K562 (cell line): ENCODE results near the gene MAB21L4. TPM values are rescaled to one million over a fixed set of nuclear protein-coding genes. Genes with fewer than 3 reads are reported as not detected.

Experiments
- ATAC-seq: fragments of 200-7000 bp; cut with Tn5 transposase; 3 replicates; pipeline ENCODE4 v1.9.1; 2020; ENCODE audit warnings: moderate library complexity
- BruUV-seq: library from RNA; stranded (reverse); fragments of 400-500 nt; replicated peaks from 2 replicates; lab custom pipeline; 2021; lab: Mats Ljungman, UMichigan
- CTCF ChIA-PET: fragments of 300-600 bp; formaldehyde crosslinking; extraction: SDS; loops from one replicate; lab custom pipeline; 2021; ENCODE audit warnings: low intra/inter-chr PET ratio; lab: Yijun Ruan, JAX
- POLR2A ChIA-PET: fragments of 300-600, 350-650 bp; sonication (Branson Sonifier 250); formaldehyde crosslinking; extraction: SDS; loops from one replicate; lab custom pipeline; 2021; ENCODE audit warnings: antibody characterized with exemption, inconsistent platforms; lab: Yijun Ruan, JAX
- DNase-seq, 4 experiments: peaks; one replicate each; pipeline versions ENCODE4 v3.0.0 to v3.0.0-alpha.2; 2011 to 2018; ENCODE audit warnings: low spot score in 3 of 4, mixed read lengths in 3 of 4; ENCODE audit errors: extremely low read depth in 1 of 4
- FAIRE-seq: peaks from 2 replicates; lab custom pipeline; 2011; peaks lifted over from hg19 to GRCh38; lab: Jason Lieb, UNC
- H2AFZ ChIP-seq: 2 replicates; pipeline ENCODE4 v1.6.0; 2011; ENCODE audit warnings: low read depth, low read length, control low read depth, inconsistent platforms
- H3K27ac ChIP-seq: fragments of 200-600 bp; 3 replicates; pipeline ENCODE4 v1.8.0; 2011; ENCODE audit warnings: low read depth, mild to moderate bottlenecking, control low read depth, inconsistent platforms, low read length, moderate library complexity, mixed read lengths; ENCODE audit errors: extremely low read depth
- H3K27me3 ChIP-seq, 2 experiments: fragments of 300-600 bp in 1 of 2; 2 replicates in 1 of 2; 3 replicates in 1 of 2; pipeline versions ENCODE4 v1.6.0 to v1.8.0; 2011; ENCODE audit warnings: inconsistent platforms in 2 of 2, low read length in 2 of 2, mild to moderate bottlenecking in 1 of 2, mixed read lengths in 1 of 2, moderate library complexity in 1 of 2; ENCODE audit not compliant: control insufficient read depth in 2 of 2, insufficient read depth in 2 of 2
- H3K36me3 ChIP-seq: fragments of 300-600 bp; 3 replicates; pipeline ENCODE4 v1.8.0; 2011; ENCODE audit warnings: mild to moderate bottlenecking, low read length, inconsistent platforms; ENCODE audit not compliant: control insufficient read depth, insufficient read depth
- H3K4me1 ChIP-seq, 2 experiments: fragments of 200-600 bp in 1 of 2; replicated peaks in 1 of 2; 2 replicates in 1 of 2; 3 replicates in 1 of 2; pipeline versions ENCODE4 v1.5.1 to v1.8.0; 2011; ENCODE audit warnings: inconsistent platforms in 2 of 2, low read length in 2 of 2, mild to moderate bottlenecking in 1 of 2, mixed read lengths in 1 of 2, moderate library complexity in 1 of 2; ENCODE audit not compliant: control insufficient read depth in 2 of 2, insufficient read depth in 2 of 2
- H3K4me2 ChIP-seq: 2 replicates; pipeline ENCODE4 v1.6.1; 2011; ENCODE audit warnings: low read length, control low read depth, inconsistent platforms, mixed read lengths; ENCODE audit not compliant: insufficient read depth
- H3K4me3 ChIP-seq: fragments of 200-600 bp; sonication (generic), shearing (Covaris generic); 2 replicates; pipeline ENCODE4 v1.5.1; 2016; ENCODE audit warnings: control low read depth, inconsistent platforms
- H3K79me2 ChIP-seq: fragments of 200-600 bp; 3 replicates; pipeline ENCODE4 v1.8.0; 2011; ENCODE audit warnings: low read length, inconsistent platforms; ENCODE audit not compliant: control insufficient read depth, insufficient read depth
- H3K9ac ChIP-seq, 2 experiments: 2 replicates each; pipeline versions ENCODE4 v1.6.0 to v1.6.1; 2011; ENCODE audit warnings: low read depth in 2 of 2, low read length in 2 of 2, control low read depth in 1 of 2, inconsistent platforms in 1 of 2, mild to moderate bottlenecking in 1 of 2, mixed read lengths in 1 of 2; ENCODE audit not compliant: insufficient read depth in 1 of 2
- H3K9me1 ChIP-seq: one replicate; pipeline ENCODE4 v1.6.0; 2011; ENCODE audit warnings: inconsistent platforms, mild to moderate bottlenecking, low read length, moderate library complexity; ENCODE audit not compliant: control insufficient read depth, insufficient read depth
- H3K9me3 ChIP-seq: replicated peaks from 2 replicates; pipeline ENCODE4 v1.5.1; 2011; ENCODE audit warnings: low read depth, low read length, inconsistent platforms; ENCODE audit not compliant: control insufficient read depth, insufficient read depth
- H4K20me1 ChIP-seq: replicated peaks from 2 replicates; pipeline ENCODE4 v1.6.1; 2011; ENCODE audit warnings: low read length, inconsistent platforms, mixed read lengths; ENCODE audit not compliant: control insufficient read depth, insufficient read depth
- BCL6 ChIP-seq: fragments of 250-450 bp; sonication (Bioruptor Pico); IDR thresholded peaks from 2 replicates; pipeline ENCODE4 v1.4.0; 2020
- HES1 ChIP-seq: fragments of 450-650 bp; IDR thresholded peaks from 2 replicates; pipeline ENCODE4 v1.6.1; 2016; ENCODE audit warnings: low read depth, mild to moderate bottlenecking, moderate library complexity
- PBX2 ChIP-seq, 2 experiments: IDR thresholded peaks in 1 of 2; conservative IDR thresholded peaks in 1 of 2; 2 replicates each; pipeline ENCODE4 v1.6.1; 2016; ENCODE audit warnings: low read depth in 2 of 2, mild to moderate bottlenecking in 1 of 2, missing compliant biosample characterization in 1 of 2, missing genetic modification characterization in 1 of 2, moderate library complexity in 1 of 2
- POLR2AphosphoS5 ChIP-seq: IDR thresholded peaks from 2 replicates; pipeline ENCODE4 v1.6.1; 2011; ENCODE audit warnings: mild to moderate bottlenecking, low read depth, low read length, moderate library complexity; ENCODE audit not compliant: control insufficient read depth, insufficient read depth
- SAFB2 ChIP-seq: fragments of 200-400 bp; formaldehyde crosslinking; IDR thresholded peaks from 2 replicates; pipeline ENCODE4 v1.6.1; 2018; ENCODE audit warnings: borderline replicate concordance, low read length, low read depth, moderate library complexity; ENCODE audit not compliant: severe bottlenecking
- SMAD3 ChIP-seq: fragments of 450-650 bp; formaldehyde crosslinking; conservative IDR thresholded peaks from 2 replicates; pipeline ENCODE4 v1.4.0; 2020; ENCODE audit warnings: mild to moderate bottlenecking
- SP1 ChIP-seq: sonication (generic); formaldehyde crosslinking; IDR thresholded peaks from 2 replicates; pipeline ENCODE4 v1.8.1; 2022; ENCODE audit warnings: mild to moderate bottlenecking, missing genetic modification reagents
- ZC3H8 ChIP-seq: fragments of 450-650 bp; IDR thresholded peaks from 2 replicates; pipeline ENCODE4 v1.6.1; 2017
- ZNF518B ChIP-seq: fragments of 250-450 bp; sonication (Bioruptor Pico); IDR thresholded peaks from 2 replicates; pipeline ENCODE4 v1.5.0; 2021; ENCODE audit warnings: mild to moderate bottlenecking, moderate library complexity
- ZNF740 ChIP-seq, 3 experiments: fragments of 200-800 bp in 1 of 3; sonication (Bioruptor generic) in 1 of 3; sonication (generic) in 1 of 3; formaldehyde crosslinking in 1 of 3; IDR thresholded peaks; 2 replicates each; pipeline versions ENCODE4 v1.6.1 to v1.8.0; 2016 to 2022; ENCODE audit warnings: mild to moderate bottlenecking in 2 of 3, missing compliant biosample characterization in 2 of 3, missing genetic modification characterization in 2 of 3, missing genetic modification reagents in 1 of 3
- WGBS: fragments of 100-300 bp; shearing (Covaris generic); methylation state at CpG from one replicate; pipeline ENCODE4 v1.1.6; 2016; ENCODE audit warnings: low coverage, mixed read lengths; ENCODE audit not compliant: insufficient coverage; ENCODE audit errors: missing lambda C conversion rate; 5-methylcytosine and 5-hydroxymethylcytosine counted together
- in situ Hi-C: fragments of 300-500 bp; cut with MboI; formaldehyde crosslinking; loops from 4 replicates; pipeline ENCODE4 v1.15.0; 2018; ENCODE audit warnings: inconsistent platforms, mixed read lengths
- intact Hi-C: fragments of 100-400 bp; cut with micrococcal nuclease; formaldehyde crosslinking; loops from 2 replicates; pipeline ENCODE4 v1.14.2; 2022
- polyA plus RNA-seq, 8 experiments: library from polyadenylated mRNA; depleted of rRNA in 4 of 8; stranded (reverse) in 5 of 8; unstranded in 3 of 8; fragments of >200 nt; fragmentation: Nextera tagmentation in 2 of 8; fragmentation: Illumina TruSeq in 1 of 8; extraction: Ambion mirVana in 2 of 8; extraction: Trizol in 1 of 8; gene quantifications; 2 replicates each; pipeline versions ENCODE4 v1.2.1 to v1.2.3, GENCODE V29; 2011 to 2014; ENCODE audit warnings: inconsistent platforms in 1 of 8, missing spikeins in 1 of 8
- total RNA-seq, 7 experiments: library from RNA; depleted of rRNA in 6 of 7; stranded (reverse); fragments of >200 nt in 6 of 7; fragmentation: Illumina TruSeq in 2 of 7; extraction: Trizol in 2 of 7; gene quantifications; 2 replicates each; pipeline versions ENCODE4 v1.2.1 to v1.2.3, GENCODE V29; 2011 to 2021; ENCODE audit warnings: low replicate concordance in 1 of 7

Gene MAB21L4
- total and polyA plus RNA-seq, 9 of the 15 experiments (the other 6 are each of a cell fraction or from before 2014, with no cell fraction given), result 0.03 TPM; not detected in 8

DNA sequence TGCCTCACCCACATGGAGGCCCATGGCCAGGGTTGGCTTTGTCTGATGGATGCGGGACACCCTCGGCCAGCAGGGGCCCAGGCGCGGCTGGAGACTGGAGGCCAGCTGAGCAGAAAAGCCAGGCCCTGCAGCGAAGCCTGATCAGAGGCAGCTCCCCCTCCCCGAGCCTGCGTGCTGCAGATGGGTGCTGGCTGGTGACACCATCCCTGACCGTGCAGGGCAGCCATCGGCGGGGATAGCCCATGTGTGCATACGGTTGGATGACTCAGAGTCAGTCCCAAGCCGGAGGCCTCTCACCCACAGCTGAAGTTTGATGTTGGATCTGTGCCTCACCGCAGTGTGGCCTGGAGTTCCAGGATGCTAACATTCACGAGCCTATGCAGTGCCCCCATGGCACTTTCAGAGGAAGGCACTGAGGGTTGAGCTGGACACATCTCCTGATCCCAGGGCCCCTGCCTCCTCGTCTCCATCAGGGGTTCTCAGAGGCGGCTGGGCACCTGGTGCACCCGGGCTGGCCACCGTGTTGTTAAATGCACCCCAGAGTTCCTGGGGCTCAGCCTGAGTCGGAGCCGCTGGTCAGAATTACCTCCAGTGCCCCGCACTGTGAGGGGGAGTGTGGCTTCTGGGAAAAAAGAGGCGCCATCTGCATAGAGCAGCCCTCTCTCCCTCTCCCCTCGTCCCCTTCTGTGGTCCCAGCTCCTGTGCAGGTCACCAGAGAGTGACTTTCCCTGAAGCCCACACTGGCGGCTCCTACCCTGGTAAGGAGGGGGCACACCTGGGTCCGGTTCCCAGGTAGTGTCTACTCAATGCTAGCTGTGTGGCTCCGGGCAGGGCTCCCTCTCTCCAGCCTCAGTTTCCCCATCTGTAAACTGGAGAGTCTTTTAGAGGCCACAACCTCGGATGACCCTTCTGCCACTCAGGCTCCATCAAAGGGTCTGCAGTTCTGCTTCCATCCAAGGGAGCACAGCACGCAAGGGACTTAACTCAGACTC lies 56.5 kb downstream of the MAB21L4 start (continued):
- TF ChIP-seq ZC3H8, result no peak
- TF ChIP-seq SMAD3 (CRISPR knock-in tag), result no peak
- no peak for TF ChIP-seq HES1
- TF ChIP-seq POLR2AphosphoS5, result no peak
- TF ChIP-seq SP1 (CRISPR knock-in tag), result no peak
- no peak for TF ChIP-seq ZNF740 (CRISPR knock-in tag; IDR thresholded peaks at IDR 0.05)
- TF ChIP-seq ZNF740 (tag; IDR thresholded peaks at IDR 0.05), result no peak

DNA sequence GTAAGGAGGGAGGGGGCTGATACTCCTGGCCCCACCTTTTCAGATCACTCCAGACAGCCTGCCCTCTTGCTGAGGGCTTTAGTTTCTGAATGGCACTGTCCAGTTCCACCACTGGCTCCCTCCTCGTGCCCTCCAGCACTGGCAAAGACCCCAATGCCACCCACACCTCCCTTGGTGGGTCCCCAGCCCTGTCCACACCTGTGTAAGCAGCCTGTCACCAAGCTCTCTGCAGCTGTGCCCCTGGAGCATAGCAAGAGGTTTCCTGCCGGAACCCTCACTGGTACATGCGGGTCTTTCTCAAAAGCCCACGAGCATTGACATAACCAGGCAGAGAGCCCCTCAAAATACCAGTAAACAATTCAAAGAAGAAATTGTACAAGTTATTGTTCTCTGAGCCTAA lies 58.3 kb downstream of the MAB21L4 start:
- H3K9me3 ChIP-seq, result no peaks in the 10 kb centered on the region
- no peak overlapping the region for H3K27ac ChIP-seq
- ATAC-seq (no peak), DNase-seq (no peak), FAIRE-seq (no peak)
- intact Hi-C loops (no loop called here), in situ Hi-C loops (no loop called here)
- no peaks in the 10 kb centered on the region for H3K9me1 ChIP-seq
- no peaks in the 10 kb centered on the region for H3K79me2 ChIP-seq
- H3K36me3 ChIP-seq, result no peaks in the 10 kb centered on the region
- H3K9ac ChIP-seq, result no peak overlapping the region
- peaks cover 0 to 30% of the 10 kb centered on the region in 2 experiments; a peak in 2 of 5 replicates for H3K27me3 ChIP-seq
- peaks cover 6% of the 10 kb centered on the region for H4K20me1 ChIP-seq
- CTCF ChIA-PET, result no interaction called here
- H3K4me1 ChIP-seq, result no peaks in the 10 kb centered on the region; a peak in 1 of 5 replicates
- no peak overlapping the region for H2AFZ ChIP-seq
- H3K4me2 ChIP-seq, result no peak overlapping the region
- 5% methylated on average over 4 of the region's 4 CpGs for WGBS
- POLR2A ChIA-PET, result no interaction called here
- BruUV-seq, result no TSS peak
- no peak overlapping the region for H3K4me3 ChIP-seq
- TF ChIP-seq SAFB2 (no peak), PBX2 (CRISPR knock-in tag; IDR thresholded peaks at IDR 0.05; ENCODE audit: low read depth) (no peak), PBX2 (tag; conservative IDR thresholded peaks at IDR 0.05; ENCODE audit: low read depth) (no peak), ZNF518B (CRISPR knock-in tag) (no peak), BCL6 (no peak)
